ACC112 (cell line): ENCODE data around the gene PMEPA1.

Experiments used
- H2AFZ ChIP-seq: fragments of 200-600 bp; sonication (generic); one replicate; pipeline ENCODE4 v1.6.0; 2017; ENCODE audit warnings: antibody characterized with exemption, low read length; ENCODE audit not compliant: unreplicated experiment
- H3K27ac ChIP-seq: fragments of 200-600 bp; sonication (generic); 2 replicates; pipeline ENCODE4 v1.5.1; 2014; ENCODE audit warnings: low read depth, mild to moderate bottlenecking, antibody characterized with exemption, low read length, moderate library complexity
- H3K27me3 ChIP-seq: fragments of 200-600 bp; sonication (generic); 2 replicates; pipeline ENCODE4 v1.6.1; 2014; ENCODE audit warnings: mild to moderate bottlenecking, antibody characterized with exemption, low read length, moderate library complexity, mixed read lengths; ENCODE audit not compliant: insufficient read depth
- H3K36me3 ChIP-seq: fragments of 200-600 bp; sonication (generic); 2 replicates; pipeline ENCODE4 v1.6.1; 2016; ENCODE audit warnings: mild to moderate bottlenecking, antibody characterized with exemption, low read length, moderate library complexity, mixed read lengths; ENCODE audit not compliant: insufficient read depth
- H3K4me1 ChIP-seq: fragments of 200-600 bp; sonication (generic); one replicate; pipeline ENCODE4 v1.6.1; 2016; ENCODE audit warnings: low read length, mixed read lengths; ENCODE audit not compliant: insufficient read depth, unreplicated experiment, control insufficient read depth
- H3K4me3 ChIP-seq: fragments of 200-600 bp; sonication (generic); 2 replicates; pipeline ENCODE4 v1.5.1; 2014; ENCODE audit warnings: mild to moderate bottlenecking, low read depth, low read length
- H3K79me2 ChIP-seq: fragments of 200-600 bp; sonication (generic); one replicate; pipeline ENCODE4 v1.6.0; 2016; ENCODE audit warnings: low read length; ENCODE audit not compliant: control insufficient read depth, unreplicated experiment, insufficient read depth

Gene PMEPA1

DNA sequence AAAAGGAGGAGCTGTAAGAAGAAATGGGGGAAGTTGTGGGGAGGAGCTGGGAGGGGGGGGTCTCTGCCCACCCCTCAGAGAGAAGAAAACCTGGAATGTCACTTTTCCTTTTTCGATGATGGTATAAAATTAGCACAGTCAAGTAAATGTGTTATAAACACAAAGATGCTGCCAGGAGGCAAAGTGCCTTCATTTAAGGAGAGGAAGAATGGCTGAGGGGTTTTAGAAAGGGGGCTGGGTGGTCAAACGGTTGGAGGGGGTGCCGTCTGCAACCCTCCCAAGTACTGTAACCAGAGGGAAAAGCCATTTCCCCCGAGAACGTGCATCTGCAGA is 25.0 kb downstream of the PMEPA1 start:
- Histone ChIP-seq H3K79me2 (no peaks in the 10 kb centered on the region), H3K27me3 (no peaks in the 10 kb centered on the region), H3K4me3 (no peak overlapping the region), H2AFZ (no peak overlapping the region), H3K27ac (no peak overlapping the region), H3K36me3 (no peaks in the 10 kb centered on the region), H3K4me1 (no peaks in the 10 kb centered on the region)

DNA sequence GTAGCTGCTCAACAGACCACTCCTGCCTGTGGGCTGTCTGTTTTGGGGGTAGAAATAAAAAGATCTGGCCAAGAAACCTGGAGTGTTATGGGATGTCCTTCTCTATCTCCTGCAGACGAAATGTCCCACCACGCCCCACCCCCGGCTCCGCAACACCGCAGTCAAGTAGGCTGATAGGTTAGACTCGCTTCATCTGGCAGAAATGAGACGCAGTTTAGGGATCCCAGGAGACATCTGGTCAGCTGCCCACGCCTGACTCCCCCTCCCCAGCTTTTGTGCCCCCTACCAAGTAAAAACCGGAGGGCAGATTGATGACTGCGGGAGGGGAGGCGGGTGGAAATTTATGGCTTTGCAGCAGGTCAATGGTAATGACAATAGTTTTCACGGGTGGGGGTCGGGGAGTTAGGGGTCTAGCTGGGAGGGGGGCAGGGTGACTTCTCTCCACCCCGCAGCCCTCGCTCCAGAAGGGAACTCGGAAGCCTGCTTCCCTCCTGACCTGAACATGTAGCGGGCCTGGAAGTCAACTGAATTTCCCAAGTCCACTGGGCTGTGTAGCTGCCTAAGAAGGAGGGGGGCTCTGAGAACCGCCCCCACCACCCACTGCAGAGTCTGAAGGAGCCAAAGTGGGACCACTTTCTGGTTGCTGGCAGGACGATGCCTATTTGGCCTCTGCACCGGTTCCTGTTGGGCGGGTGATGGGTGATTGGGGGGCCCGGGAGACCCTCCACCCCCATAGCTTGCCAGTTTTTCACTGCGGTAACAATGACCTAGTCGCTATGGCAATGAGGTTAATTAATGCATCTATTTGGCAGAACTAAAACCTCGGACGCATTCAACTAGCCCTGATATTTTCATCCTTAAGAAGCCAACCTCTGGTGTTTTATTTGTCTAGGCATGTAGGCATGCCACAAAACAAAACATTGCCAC is 25.7 kb downstream of the PMEPA1 start:
- H3K79me2 ChIP-seq, result no peaks in the 10 kb centered on the region
- no peak overlapping the region for H3K27ac ChIP-seq
- no peaks in the 10 kb centered on the region for H3K4me1 ChIP-seq
- no peaks in the 10 kb centered on the region for H3K36me3 ChIP-seq
- no peak overlapping the region for H2AFZ ChIP-seq
- no peak overlapping the region for H3K4me3 ChIP-seq
- H3K27me3 ChIP-seq, result no peaks in the 10 kb centered on the region

DNA sequence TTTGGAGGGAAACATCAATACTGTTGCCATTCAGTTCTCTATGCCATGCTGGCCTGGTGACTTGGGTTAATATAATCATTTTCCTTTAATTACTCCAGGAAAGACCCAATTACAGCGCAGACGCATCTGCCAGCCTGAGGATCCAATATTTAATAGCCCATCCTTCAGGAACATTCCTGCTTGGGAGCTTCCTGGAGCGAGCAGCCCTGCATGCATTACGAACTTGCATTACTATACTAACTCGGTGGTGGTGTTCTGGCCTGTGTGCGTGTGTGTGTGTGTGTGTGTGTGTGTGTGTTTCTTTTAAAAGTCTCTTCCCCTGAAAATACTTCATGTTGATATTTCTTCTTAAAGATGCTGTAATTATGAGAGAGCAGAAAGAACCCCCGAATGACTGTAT is 26.5 kb downstream of the PMEPA1 start:
- H3K27ac ChIP-seq, result no peak overlapping the region
- no peaks in the 10 kb centered on the region for H3K27me3 ChIP-seq
- no peaks in the 10 kb centered on the region for H3K4me1 ChIP-seq
- H2AFZ ChIP-seq, result no peak overlapping the region
- no peaks in the 10 kb centered on the region for H3K36me3 ChIP-seq
- H3K79me2 ChIP-seq, result no peaks in the 10 kb centered on the region
- H3K4me3 ChIP-seq, result no peak overlapping the region

DNA sequence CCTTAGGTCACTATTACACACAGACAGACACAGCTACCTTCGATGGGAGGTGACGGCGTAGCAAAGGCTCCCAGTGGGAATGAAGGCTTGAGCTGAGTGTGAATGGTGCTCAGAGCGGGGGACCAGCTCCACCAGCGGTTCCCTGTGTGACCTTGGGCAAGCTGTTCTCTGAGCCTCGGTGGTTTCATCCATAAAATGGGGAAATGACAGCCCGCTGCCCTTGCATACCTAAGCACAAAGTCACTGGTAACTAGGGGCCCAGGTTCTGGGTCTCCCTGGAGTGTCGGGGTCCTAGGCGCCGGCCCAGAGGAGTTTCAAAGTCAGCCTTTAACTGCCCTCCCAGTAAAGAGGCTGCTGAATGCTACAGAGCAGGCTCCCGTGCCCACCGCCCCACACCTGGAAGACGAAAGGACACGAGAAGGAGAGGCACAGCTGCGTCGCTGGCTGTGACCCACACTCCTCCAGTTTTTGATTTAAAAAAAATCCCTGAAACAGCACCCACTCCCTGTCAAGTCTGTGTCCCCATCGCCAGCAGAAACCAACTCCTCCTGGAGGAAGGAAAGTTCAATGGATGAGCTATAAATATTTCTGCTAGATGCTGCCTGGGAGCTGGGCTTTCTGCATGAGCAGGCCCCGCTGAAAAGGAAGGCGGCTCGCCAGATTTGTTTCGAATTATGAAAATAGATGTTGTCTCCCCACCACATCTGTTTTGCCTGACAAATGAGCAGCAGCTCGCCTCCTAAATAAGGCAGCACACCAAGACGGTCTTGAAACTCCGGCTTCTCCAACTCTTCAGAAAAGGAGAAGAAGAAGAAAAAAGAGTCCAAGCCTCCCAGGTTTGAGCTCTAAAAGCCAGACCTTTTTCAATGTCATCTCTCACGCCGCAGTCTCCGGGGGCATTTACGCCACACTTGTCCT is 27.4 kb downstream of the PMEPA1 start:
- H3K79me2 ChIP-seq, result no peaks in the 10 kb centered on the region
- H3K27me3 ChIP-seq, result no peaks in the 10 kb centered on the region
- no peak overlapping the region for H3K27ac ChIP-seq
- no peak overlapping the region for H3K4me3 ChIP-seq
- no peaks in the 10 kb centered on the region for H3K4me1 ChIP-seq
- H2AFZ ChIP-seq, result no peak overlapping the region
- no peaks in the 10 kb centered on the region for H3K36me3 ChIP-seq

DNA sequence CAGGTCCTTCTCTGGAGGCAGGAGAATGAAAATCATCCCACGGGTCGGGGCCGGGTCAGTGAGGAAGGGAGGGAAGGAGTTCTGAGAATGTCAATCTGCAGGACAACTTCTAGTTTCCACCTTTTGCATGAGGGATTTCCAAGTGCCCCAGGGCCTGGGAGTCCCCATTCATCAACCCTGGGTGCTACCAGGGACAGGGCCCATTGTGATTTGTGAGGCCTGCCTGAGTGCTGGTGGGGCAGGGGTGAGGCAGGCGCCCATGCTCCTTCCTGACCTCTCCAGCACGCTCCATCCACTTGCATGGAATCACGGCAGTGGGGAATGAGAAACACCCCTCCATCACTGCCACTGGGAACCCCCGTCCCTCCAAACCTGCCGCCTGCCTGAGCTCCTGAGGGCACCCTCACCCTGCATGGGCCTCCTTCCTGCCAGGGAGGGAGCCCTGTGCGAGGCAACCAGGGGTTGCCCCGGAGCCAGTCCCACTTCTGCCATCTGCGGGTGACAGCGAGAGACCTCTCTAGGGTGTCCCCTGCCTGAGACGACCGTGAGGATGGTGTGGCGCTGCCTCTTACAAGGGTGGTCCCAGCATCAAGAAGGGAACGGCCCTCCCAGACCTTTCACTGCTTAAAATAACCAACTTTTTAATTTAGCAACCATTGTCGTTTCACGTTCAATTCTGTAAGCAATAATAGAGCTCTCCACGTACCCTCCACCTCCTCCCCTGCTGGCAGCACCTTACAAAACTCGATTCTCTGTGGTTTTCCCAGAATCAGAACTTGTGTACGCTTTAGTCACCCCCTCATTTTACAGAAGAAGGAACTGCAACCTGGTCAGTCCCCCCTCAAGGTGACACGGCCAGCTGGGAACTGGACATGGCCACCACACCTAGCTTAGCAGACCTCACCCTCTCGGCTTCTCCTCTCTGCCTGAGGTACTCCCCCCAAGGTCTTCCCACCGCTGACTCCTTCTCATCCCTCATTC is 28.6 kb downstream of the PMEPA1 start:
- H3K4me3 ChIP-seq, result no peak overlapping the region
- no peaks in the 10 kb centered on the region for H3K27me3 ChIP-seq
- no peak overlapping the region for H3K27ac ChIP-seq
- no peaks in the 10 kb centered on the region for H3K36me3 ChIP-seq
- H2AFZ ChIP-seq, result no peak overlapping the region
- H3K4me1 ChIP-seq, result no peaks in the 10 kb centered on the region
- no peaks in the 10 kb centered on the region for H3K79me2 ChIP-seq

DNA sequence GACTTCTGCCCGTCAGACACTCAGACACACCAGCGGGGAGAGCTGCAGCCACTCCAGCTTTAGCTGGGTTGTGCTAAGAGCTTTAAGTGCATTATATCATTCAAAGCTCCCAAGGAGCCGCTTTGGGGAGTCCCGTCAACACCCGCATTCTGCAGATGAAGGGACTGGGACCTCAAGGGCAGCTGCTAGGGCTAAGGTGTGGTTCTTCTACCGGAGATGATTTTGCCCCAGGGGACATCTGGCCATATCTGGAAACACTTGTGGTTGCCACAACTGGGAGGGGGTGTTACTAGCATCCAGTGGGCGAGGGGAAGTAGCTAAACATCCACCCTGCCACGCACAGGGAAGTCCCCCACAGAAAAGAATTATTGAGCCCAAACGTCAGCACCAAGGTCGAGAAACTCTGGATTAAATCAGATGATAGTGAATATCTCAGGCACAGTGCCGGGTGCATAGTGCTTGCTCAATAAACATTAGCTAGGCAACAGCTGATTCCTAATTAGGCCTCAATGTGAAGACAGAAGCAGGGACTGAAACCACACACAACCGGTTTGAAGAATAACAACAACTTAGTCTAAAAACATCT is 29.6 kb downstream of the PMEPA1 start:
- H3K27me3 ChIP-seq, result no peaks in the 10 kb centered on the region
- H3K4me1 ChIP-seq, result no peaks in the 10 kb centered on the region
- H3K79me2 ChIP-seq, result no peaks in the 10 kb centered on the region
- no peak overlapping the region for H3K4me3 ChIP-seq
- no peak overlapping the region for H3K27ac ChIP-seq
- no peak overlapping the region for H2AFZ ChIP-seq
- H3K36me3 ChIP-seq, result no peaks in the 10 kb centered on the region

DNA sequence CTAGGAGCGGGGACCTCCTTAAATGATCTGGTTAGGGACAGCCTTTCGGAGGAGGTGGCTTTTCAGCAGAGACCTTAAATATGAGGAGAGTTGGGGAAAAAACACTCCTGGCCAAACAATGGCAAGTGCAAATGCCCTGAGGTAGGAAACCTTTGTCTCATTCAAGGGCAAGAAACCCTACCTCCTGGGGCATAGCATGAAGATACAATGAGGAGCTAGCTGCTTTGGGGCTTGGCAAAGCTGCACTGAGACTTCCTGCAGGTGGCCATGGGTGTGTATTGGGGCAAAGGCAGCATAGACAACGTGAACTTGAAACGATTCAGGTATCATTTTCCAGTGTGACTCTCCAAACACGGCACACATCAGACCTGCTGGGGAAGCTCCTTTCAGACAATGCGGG is 30.7 kb downstream of the PMEPA1 start:
- H3K4me1 ChIP-seq, result no peaks in the 10 kb centered on the region
- H3K79me2 ChIP-seq, result no peaks in the 10 kb centered on the region
- H2AFZ ChIP-seq, result no peak overlapping the region
- no peak overlapping the region for H3K4me3 ChIP-seq
- no peaks in the 10 kb centered on the region for H3K36me3 ChIP-seq
- no peak overlapping the region for H3K27ac ChIP-seq
- H3K27me3 ChIP-seq, result no peaks in the 10 kb centered on the region

DNA sequence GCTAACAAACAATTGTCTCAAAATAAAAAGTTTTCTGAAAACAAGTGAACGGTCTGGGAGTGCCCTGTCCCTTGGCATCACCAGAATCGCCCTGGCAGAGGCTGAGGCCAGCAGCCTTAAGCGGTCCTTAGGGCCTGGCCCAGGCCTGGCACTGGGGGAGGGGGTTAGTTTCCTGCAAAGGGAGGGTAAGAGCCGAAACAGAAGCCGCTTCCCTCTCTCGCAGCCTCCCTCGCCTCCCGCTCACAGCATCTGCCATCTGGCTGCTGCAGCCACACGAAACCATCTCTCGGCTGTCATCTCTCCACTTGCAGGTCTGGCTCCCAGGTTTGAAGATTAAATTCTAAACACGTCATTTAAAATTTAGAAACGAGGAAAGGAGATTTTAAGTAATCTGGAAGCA is 31.5 kb downstream of the PMEPA1 start:
- no peaks in the 10 kb centered on the region for H3K27me3 ChIP-seq
- H2AFZ ChIP-seq, result no peak overlapping the region
- H3K4me1 ChIP-seq, result no peaks in the 10 kb centered on the region
- H3K36me3 ChIP-seq, result no peaks in the 10 kb centered on the region
- no peak overlapping the region for H3K4me3 ChIP-seq
- no peaks in the 10 kb centered on the region for H3K79me2 ChIP-seq
- no peak overlapping the region for H3K27ac ChIP-seq

DNA sequence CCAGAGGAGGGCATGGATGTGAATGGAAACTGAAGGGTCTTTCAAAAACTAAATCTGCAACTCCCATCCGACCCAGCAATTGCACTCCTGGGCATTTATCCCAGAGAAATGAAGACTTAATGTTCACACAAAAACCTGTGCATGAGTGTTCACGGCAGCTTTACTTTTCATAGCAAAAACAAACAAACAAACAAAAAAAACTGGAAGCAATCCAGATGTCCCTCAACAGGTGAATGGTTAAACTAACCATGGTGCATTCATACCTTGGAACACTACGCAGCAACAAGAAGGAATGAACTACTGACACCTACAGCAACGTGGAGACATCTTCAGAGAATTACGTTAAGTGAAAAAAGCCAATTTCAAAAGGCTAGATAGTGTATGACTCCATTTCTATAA is 32.2 kb downstream of the PMEPA1 start:
- H2AFZ ChIP-seq, result no peak overlapping the region
- H3K79me2 ChIP-seq, result no peaks in the 10 kb centered on the region
- no peak overlapping the region for H3K4me3 ChIP-seq
- H3K27me3 ChIP-seq, result no peaks in the 10 kb centered on the region
- no peaks in the 10 kb centered on the region for H3K4me1 ChIP-seq
- H3K27ac ChIP-seq, result no peak overlapping the region
- H3K36me3 ChIP-seq, result no peaks in the 10 kb centered on the region
